Measurements from ENCODE around the gene PARD3. TPM values are rescaled to one million over a fixed set of nuclear protein-coding genes. Genes with fewer than 3 reads are reported as not detected.
A peak's percentile ranks its signal among the peaks of the same experiment; 100 is the strongest.

Gene PARD3
- total RNA-seq, 1 donor from 2014 or later, result 72.5 TPM

DNA sequence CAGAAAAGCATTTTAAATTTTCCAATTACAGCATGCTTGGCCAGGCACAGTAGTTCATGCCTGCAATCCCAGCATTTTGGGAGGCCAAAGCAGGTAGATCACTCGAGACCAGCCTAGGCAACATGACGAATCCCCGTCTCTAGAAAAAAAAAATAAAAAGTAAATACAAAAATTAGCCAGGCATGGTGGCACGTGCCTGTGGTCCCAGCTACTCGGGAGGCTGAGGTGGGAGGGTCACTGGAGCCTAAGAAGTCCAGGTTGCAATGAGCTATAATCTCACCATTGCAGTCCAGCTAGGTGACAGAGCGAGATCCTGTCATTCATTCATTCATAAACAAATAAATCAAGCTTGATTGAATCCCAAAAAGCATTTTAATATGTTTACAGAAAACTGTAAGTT is 234.9 kb downstream of the PARD3 start:
- no peak for DNase-seq

DNA sequence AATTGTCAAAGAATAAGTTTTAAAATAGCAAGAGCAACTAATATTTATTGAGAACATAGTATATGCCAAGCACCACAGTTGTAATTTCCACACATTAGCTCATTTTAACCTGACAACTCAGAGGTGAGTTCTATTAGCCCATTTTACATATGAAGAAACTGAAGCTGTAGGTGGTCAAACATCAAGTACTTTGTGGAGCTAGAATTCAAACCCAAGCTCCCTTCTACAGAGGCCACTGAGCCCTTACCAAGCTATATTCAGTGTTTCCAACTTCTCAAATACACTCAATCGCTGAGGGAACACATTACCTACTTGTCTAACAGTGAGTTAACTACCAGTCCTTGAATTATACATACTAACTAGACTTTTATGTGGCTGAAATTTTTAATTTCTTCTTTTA is 236.6 kb downstream of the PARD3 start:
- DNase-seq, result no peak

DNA sequence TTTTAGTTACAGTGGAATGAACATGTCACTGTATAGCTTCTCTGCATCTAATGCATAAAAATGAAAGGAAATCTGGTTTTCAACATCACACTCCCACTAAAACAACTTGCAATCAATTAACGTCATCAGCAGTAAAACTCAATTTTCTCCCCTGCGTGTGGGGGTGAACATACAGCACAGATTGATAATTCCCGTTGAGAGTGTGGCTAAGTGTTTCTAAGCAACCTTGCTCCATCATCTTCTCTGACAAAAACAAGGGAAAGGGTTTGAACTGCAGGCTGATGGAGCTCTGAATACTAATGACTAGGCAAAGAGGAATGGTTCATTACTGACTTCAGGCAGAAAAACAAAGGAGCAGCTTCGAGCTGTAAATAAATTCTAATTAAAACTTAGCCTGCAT is 238.3 kb downstream of the PARD3 start:
- no peak for DNase-seq

DNA sequence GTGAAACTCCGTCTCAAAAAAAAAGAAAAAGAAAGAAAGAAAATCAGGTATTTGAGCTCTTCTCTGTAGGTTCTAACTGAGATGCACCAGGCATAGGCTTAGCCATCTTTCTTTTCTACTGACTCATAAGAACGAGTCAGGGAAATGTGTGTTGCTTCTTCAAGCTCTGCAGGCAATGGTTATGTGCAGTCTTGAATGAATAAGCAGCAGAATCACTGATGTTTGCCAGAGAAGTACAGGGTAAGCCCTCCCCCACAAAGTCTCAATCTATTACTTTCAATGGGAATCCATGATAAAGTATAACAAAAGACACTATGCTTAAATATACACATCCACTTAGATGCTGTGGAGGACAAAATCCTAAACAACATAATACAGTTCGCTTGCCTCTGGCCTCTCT is 239.2 kb downstream of the PARD3 start:
- DNase-seq, result no peak

DNA sequence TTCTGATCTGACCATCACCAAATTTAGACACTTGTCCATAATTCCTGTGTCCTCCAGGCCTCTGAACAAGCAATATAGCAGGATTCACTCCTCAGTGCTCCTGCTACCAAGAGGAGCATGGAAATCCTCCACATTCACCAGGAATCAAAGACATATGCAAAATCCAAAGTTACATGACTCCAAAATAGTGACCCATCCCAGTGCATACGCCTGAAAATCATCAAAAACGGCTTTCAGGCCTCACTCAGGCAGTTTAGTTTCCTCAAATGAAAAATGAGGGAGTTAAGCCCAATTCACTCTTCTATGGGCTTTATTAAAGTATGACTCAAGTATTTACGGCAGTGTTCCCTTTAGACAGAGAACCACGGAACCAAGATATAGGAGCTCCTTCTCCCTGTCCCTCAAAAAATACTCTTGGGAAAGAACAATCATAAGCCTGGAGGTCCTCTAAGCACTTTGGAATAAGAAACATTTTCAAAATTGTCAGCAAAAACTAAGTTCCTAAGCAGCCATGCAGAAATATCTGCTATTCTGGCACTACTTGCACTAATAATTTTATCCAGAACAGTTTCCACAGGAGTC is 240.7 kb downstream of the PARD3 start:
- DNase-seq, result peak; percentile 43

DNA sequence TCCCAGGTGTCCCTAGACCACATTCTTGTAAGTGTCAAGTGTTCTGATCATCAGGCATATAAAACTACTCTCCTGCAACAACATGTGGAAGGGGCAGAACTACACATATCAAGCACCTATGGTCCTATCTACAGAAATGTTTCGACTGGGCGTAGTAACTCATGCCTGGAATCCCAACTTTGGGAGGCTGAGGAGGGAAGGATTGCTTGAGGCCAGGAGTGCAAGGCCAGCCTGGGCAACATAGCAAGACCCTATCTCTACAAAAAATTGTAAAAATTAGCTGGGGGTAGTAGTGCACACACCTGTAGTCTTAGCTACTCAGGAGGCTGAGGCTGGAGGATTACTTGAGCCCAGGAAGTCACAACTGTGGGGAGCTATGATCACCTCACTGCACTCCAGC is 244.2 kb downstream of the PARD3 start:
- DNase-seq, result no peak

DNA sequence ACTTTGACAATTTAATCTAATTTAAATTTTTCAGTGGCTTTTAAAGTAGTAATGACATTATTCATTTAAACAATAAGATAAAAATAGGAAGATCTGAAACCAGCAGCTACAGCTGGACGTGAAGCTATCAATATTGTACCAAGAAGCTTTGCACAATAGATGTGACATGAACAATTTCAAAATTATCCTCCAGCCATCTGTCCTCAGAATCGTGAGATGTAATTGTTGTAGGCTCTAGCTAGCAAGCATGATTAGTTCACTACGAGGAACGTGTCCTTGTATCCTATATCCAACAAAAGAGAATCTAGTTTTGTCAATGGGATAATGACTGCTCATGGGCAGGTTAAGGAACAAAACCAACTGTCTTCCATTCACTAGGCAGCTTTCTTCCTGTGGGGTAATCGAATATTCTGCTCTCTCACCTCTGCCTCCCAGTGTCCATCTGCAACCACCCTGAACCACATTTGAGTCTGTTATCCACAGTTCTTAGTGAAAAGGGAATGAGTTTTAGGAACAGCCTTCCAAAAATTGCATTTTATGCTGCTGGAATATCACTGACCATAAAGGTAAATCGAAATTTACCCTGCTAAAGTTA is 247.3 kb downstream of the PARD3 start:
- no peak for DNase-seq

DNA sequence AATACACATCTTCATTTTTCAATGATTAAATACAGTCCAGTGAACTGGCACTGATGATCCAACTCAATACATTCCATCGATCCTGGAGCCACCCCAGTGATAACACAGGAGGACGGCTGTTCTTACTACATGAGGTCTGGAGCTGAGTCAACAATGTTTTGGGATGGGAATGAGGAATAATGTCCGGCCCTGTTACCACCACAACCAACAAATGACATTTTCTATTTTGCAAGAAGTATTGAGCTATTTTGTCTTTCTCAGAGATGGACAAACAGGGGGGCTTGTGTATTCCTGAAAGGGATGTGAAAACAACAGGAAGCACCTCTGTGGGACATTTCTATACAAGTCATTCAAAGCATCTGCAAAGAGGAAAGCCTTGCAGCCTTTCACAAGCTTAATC is 249.2 kb downstream of the PARD3 start:
- DNase-seq, result peak; percentile 13

DNA sequence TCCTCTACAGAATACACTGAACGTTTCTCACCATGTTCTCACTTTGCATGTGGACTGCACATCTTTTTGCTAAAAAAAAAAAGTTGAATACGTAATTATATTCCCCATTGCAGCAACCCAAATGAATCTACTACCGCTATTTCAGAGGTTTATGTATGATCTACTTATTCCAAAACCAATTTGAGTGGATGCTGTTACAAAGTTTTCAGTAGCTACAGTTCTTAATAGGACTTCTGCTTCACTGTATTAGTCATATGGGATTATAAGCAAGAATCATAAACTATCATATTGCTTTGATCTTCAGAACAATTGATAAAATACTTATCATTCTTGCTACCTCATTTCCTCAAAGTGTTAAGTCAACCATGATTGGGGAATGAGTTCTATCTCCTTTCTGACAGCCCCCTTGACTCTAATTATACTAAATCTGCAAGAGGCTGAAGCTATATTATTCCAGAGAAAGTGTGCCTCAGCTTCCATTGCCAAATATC is 257.0 kb downstream of the PARD3 start:
- no peak for DNase-seq

DNA sequence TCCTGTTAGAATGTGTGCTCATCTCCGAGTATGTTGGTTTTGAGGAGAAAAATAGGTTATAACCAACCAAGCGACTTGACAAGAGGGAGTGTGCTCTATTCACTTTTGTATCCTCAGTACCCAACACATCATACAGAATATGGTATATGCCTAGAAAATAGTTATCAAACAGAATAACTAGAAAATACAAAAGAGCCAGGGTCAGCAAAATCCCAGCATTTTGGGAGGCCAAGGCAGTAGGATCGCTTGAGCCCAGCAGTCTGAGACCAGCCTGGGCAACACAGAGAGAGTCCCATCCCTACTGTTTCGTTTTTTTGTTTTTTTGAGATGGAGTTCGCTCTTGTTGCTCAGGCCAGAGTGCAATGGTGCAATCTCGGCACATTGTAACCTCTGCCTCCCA is 257.9 kb downstream of the PARD3 start:
- no peak for DNase-seq

DNA sequence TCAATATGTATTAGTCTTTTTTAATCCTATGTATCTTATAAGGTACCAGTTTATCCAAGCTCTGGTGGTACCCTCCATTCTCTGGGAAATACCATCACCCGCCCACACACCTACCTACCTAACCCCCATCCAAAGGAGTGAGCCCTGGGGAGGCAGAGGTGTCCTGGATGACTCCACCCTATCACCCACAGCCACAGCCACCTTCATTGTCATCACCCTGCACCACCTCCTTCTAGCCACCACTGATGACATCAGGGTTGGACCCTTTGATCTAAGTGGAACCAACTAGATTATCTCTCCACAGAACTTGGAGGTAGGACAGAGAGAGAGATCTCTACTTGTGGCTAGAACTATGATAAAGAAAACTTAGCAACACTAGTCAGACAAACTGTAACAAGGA is 259.4 kb downstream of the PARD3 start:
- no peak for DNase-seq

DNA sequence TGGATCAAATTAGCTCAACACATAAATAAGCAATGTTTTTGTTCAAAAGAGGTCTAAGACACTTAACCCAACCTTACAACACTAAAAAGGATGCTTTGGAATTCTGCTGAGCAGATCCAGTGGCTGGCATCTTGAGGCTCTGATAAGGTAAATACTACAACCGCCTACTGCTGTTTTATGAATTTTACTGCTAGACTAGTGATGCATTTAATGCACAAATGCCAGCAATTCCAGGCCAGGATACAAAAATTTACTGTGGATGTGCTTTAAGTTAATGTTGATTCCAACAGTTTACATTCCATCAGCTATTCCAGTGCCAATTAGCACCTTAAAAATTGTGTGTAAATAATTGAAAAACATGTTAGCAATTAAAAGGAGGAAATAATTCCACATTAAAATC is 261.3 kb downstream of the PARD3 start:
- no peak for DNase-seq

DNA sequence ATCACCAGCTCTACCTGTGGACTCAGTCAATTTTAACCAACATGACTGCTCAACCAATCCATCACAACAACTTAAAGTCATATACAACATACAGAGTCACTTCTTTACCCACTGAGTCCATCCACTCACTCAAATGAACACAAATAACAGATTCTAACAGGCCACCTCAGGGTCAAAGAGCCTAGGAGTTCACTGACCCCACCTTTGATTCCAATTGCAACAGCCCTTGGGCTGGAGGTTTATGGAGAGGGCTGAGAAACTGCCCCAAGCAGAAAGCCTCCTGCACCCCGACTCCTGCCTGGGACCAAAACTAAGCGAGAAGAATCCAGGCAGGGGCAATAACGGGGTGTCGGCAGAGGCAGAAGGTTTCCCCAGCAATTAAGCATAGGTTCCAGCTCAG is 263.8 kb downstream of the PARD3 start:
- DNase-seq, result no peak

DNA sequence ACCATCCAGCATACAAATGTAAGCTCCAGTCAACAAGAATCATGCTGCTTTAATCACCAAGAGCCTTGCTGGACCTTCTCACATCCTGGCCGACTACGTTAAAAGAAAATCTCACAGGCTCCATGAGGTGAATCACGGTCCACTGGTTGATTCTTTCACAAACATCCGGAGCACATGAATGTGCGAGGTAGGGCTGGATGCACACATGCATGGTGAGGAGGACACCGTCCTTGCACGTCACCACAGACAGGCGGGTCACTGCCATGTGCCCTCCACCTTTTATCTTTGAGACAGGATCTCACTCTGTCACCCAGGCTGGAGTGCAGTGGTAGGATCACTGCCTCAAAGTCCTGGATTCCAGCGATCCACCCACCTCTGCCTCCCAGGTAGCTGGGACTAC is 265.1 kb downstream of the PARD3 start:
- no peak for DNase-seq

DNA sequence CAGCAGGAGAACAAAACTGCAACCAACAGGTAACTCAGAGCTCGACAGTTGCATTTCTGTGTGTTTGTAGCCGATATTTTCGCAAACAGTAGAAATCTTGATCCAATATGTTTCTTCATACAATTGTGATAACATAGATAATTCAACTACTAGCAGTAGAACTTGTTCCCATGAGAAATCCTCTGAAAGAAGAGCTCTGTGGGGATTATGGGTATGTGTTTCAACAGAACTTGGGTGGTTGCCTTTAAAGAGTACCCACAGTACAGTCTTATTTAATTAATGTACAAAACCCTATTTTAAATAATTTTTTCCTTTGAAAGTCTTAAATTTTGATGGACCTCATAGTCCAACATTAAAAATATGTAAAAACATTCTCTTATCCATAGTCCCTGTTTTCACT is 266.1 kb downstream of the PARD3 start:
- DNase-seq, result no peak

DNA sequence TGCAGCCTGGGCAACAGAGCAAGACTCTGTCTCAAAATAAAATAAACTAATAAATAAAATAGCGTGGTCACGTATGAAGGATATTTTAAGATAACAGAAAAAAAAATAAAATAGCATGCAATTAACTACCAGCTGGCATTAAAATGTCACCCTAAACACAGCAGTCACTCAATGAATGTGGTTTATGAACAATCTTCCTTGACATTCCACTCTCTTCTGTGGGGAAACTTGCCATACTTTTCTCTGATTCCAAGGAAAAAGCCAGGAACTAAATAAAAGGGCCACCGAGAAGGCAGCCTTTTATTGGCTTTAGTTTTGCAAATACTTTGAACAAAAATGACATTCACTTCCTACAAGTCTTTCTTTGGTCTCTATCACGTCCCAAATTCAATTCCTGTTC is 266.6 kb downstream of the PARD3 start:
- no peak for DNase-seq

DNA sequence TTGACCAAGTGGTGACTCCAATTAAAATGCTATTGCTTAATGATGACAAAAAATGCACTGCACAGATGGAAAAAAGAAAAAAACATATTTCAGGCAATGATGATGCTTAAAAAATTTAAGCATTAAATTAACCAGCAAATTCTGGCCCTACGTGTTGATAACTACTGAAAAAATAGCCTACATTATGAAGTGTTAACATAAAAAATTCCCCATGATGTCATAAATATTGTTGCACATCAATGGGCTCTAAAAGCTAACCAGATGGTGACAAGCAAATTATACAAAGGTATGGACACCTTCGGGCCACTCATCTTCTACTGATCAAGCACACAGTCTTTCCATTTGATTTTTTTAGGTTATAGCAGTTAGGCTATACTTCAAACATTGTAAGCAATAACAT is 267.4 kb downstream of the PARD3 start:
- DNase-seq, result no peak

DNA sequence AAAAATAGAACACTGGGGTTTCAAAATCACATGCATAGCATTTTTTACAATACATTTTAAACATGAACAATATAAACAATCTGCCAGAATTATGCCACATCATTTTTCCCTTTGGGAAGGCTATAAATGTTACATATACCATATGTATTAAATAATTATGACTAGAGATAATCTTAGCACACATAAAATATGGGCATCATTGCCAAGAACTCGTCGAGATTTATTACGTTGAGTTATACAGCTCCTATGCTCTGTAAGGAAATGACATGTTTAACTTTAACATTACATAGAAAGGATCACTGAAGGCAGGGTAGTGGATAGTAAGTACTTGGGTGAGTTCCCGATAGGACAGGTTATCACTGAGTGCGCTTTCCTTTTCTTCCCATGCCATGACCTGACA is 267.8 kb downstream of the PARD3 start:
- peak; percentile 93 for DNase-seq

DNA sequence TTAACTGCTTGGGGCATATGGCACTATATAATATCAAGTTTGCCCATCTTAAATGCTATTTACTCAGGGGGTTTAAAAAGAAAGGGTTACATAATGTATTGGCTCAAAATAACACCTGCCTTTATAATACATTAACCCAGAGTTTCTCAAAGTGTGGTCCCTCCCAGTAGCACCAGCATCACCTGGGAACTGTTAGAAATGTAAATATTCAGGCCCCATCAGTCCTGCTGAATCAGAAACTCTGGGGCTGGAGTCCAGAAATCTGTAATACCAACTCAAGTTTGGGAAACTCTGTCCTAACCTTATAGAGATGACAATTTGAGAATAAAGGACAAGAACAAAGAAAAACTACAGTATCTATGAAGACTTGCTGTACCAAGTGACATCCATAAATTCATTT is 270.7 kb downstream of the PARD3 start:
- no peak for DNase-seq

DNA sequence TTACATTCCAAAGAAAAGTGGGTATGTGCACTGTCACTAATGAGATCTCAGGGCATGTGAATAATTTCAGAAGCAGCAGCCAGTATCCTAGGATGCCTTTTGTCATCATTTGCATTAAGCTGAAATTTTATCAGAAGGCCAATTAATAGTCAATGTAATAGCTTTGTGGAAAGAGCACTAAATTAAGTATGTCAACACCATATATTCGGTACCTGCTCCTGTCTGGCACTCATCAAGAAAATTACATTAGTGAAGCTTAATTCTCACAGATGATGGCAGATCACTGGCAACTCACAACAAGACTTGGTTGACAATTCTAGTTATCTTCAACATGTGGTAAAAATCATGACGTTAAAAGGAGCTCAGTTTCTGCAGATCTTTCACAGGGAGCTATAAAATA is 271.4 kb downstream of the PARD3 start:
- DNase-seq, result no peak

DNA sequence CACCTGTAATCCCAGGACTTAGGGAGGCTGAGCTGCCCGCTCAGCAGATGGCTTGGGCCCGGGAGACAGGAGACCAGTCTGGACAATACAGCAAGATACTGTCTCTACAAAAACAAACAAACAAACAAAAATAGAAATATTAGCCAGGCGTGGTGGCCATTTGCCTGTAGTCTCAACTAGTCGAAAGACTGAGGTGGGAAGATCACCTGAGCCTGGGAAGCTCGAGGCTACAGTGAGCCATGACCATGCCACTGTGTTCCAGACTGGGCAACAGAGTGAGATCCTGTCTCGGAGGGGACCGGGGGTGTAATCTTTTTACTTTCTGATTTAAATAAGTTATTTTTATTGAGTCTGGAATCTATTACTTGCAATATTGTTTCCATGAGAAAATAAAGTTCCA is 274.6 kb downstream of the PARD3 start:
- peak; percentile 2 for DNase-seq

DNA sequence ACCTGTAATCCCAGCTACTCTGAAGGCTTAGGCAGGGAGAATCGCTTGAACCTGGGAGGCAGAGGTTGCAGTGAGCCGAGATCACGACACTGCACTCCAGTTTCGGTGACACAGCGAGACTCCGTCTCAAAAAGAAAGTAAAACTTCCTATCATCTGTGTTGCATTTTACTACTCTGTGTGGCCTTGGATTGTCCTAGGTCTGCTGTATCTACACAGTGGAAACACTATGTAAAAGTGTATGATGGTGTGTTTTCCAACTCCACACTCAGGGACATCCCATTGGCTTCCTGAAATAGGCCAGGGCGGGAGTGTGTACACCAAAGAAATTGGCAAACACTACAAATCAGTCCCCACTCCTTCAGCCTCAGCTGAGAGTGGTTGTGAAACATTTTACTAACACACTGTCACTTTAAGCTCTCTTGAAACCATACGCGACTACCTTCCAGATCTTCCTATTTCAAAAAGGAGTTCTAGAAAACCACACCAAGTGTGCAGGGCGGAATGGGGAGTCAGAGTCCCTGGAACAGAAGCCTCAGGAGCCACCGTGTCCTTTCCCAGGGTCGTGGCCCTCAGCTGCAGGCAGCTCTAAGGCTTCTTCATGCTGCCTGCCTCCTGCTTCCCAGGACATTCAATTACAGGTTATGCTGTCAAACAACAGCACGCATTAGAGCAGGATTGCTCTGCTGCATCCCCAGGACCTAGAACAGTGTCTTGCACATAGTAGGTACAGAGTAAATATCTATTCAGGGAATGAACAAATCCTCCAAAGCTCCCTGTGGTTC is 275.4 kb downstream of the PARD3 start:
- peak; percentile 77 for DNase-seq

DNA sequence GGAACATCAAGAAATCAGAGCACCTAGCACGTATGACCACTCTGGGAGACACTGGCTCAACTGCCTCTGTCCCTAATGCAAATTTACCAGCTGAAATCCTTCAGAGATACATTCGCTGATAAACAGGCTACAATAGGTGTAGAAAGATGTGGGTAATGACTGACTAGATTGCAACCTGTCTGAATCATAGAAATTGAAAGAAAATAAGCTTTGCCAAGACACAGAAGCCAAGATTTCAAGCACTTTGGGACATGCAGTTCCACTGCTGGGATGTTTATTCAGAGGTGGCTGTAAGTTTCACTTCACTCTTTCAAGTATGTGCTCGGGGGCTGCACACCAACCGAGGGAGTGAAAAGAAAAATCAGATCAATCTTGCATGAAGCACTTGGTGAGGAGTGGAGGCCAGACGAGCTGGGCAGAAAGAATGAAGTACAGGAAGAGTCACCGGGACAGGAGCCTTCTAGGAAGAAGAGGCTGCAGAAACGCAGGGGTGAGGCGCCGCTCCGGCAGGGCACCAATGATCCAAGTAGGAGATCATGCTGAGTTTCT is 276.7 kb downstream of the PARD3 start:
- no peak for DNase-seq

Data from skin of body (tissue), 2 donors.